HepG2 (cell line): ENCODE measurements around the gene WNT7B. TPM values are rescaled to one million over a fixed set of nuclear protein-coding genes. Genes with fewer than 3 reads are reported as not detected.

Source experiments
- ATAC-seq: fragments of 200-7000 bp; cut with Tn5 transposase; 3 replicates; pipeline ENCODE4 v1.9.1; 2020; ENCODE audit warnings: mild to moderate bottlenecking, moderate library complexity
- BruUV-seq: library from RNA; stranded (reverse); fragments of 400-500 nt; replicated peaks from 2 replicates; lab custom pipeline; 2021; lab: Mats Ljungman, UMichigan
- CTCF ChIA-PET: fragments of 300-600 bp; formaldehyde crosslinking; extraction: SDS; loops from one replicate; lab custom pipeline; 2021; ENCODE audit warnings: low total read pairs, inconsistent platforms, low intra/inter-chr PET ratio; lab: Yijun Ruan, JAX
- POLR2A ChIA-PET: fragments of 350-600 bp; sonication (Branson Sonifier 250); formaldehyde crosslinking; loops from one replicate; lab custom pipeline; 2020; ENCODE audit warnings: antibody characterized with exemption, inconsistent platforms; lab: Yijun Ruan, JAX
- DNase-seq: peaks from one replicate; pipeline ENCODE4 v3.0.0-alpha.2; 2015; ENCODE audit warnings: low spot score
- FAIRE-seq: peaks from 3 replicates; lab custom pipeline; 2011; peaks lifted over from hg19 to GRCh38; lab: Jason Lieb, UNC
- H2AFZ ChIP-seq: one replicate; pipeline ENCODE4 v1.6.1; 2011; ENCODE audit warnings: low read length, inconsistent platforms
- H3K27ac ChIP-seq: fragments of 300-600 bp; 3 replicates; pipeline ENCODE4 v1.8.0; 2011; ENCODE audit warnings: mixed run types, mild to moderate bottlenecking, mixed read lengths, low read length, inconsistent platforms; ENCODE audit not compliant: insufficient read depth; ENCODE audit errors: extremely low read length
- H3K27me3 ChIP-seq, 2 experiments: fragments of 200-600 bp in 1 of 2; 2 replicates in 1 of 2; 3 replicates in 1 of 2; pipeline versions ENCODE4 v1.6.0 to v1.8.0; 2011; ENCODE audit warnings: low read length in 2 of 2, mild to moderate bottlenecking in 2 of 2, moderate library complexity in 2 of 2, inconsistent platforms in 1 of 2; ENCODE audit not compliant: insufficient read depth in 2 of 2, control insufficient read depth in 1 of 2
- H3K36me3 ChIP-seq, 2 experiments: fragments of 200-600 bp in 1 of 2; replicated peaks in 1 of 2; 2 replicates in 1 of 2; 3 replicates in 1 of 2; pipeline versions ENCODE4 v1.5.1 to v1.8.0; 2011; ENCODE audit warnings: low read length in 2 of 2, inconsistent platforms in 1 of 2; ENCODE audit not compliant: insufficient read depth in 2 of 2, control insufficient read depth in 1 of 2
- H3K4me1 ChIP-seq: 2 replicates; pipeline ENCODE4 v1.5.1; 2012; ENCODE audit warnings: low read length, inconsistent platforms; ENCODE audit not compliant: insufficient read depth
- H3K4me2 ChIP-seq: 2 replicates; pipeline ENCODE4 v1.6.0; 2011; ENCODE audit warnings: low read depth, low read length, inconsistent platforms
- H3K4me3 ChIP-seq, 3 experiments: fragments of 200-600 bp in 1 of 3; sonication (generic), shearing (Covaris generic) in 1 of 3; replicated peaks in 1 of 3; 2 replicates each; pipeline ENCODE4 v1.5.1; 2011 to 2016; ENCODE audit warnings: low read length in 3 of 3, inconsistent platforms in 2 of 3, low read depth in 2 of 3, mild to moderate bottlenecking in 2 of 3, control low read depth in 1 of 3, mixed read lengths in 1 of 3; ENCODE audit not compliant: insufficient read depth in 1 of 3
- H3K79me2 ChIP-seq: one replicate; pipeline ENCODE4 v1.6.1; 2011; ENCODE audit warnings: low read length, inconsistent platforms; ENCODE audit not compliant: insufficient read depth
- H3K9ac ChIP-seq: 2 replicates; pipeline ENCODE4 v1.6.0; 2011; ENCODE audit warnings: mild to moderate bottlenecking, low read depth, low read length, inconsistent platforms; ENCODE audit not compliant: insufficient read depth
- H3K9me3 ChIP-seq: 2 replicates; pipeline ENCODE4 v1.5.1; 2012; ENCODE audit warnings: mild to moderate bottlenecking, low read length
- H4K20me1 ChIP-seq: 2 replicates; pipeline ENCODE4 v1.6.0; 2011; ENCODE audit warnings: inconsistent platforms, mild to moderate bottlenecking, low read length, moderate library complexity; ENCODE audit not compliant: insufficient read depth
- ARID3A ChIP-seq: IDR thresholded peaks from 2 replicates; pipeline ENCODE4 v1.6.1; 2012; ENCODE audit warnings: low read depth, low read length, improper control_type of control experiment
- ATF7-NPFF ChIP-seq: sonication (generic); formaldehyde crosslinking; IDR thresholded peaks from 2 replicates; pipeline ENCODE4 v1.8.1; 2023; ENCODE audit warnings: mild to moderate bottlenecking, low read depth, missing genetic modification reagents, moderate library complexity
- BORCS8-MEF2B ChIP-seq: sonication (generic); formaldehyde crosslinking; IDR thresholded peaks from 2 replicates; pipeline ENCODE4 v1.8.0; 2022; ENCODE audit warnings: mild to moderate bottlenecking, missing genetic modification reagents
- CBX1 ChIP-seq: IDR thresholded peaks from one replicate; pipeline ENCODE4 v1.6.1; 2016; ENCODE audit warnings: antibody characterized with exemption, low read depth
- ELF3 ChIP-seq: IDR thresholded peaks from 2 replicates; pipeline ENCODE4 v1.6.1; 2016; ENCODE audit warnings: missing genetic modification reagents, missing compliant biosample characterization
- ELF4 ChIP-seq: sonication (generic); formaldehyde crosslinking; IDR thresholded peaks from 2 replicates; pipeline ENCODE4 v1.5.0; 2020; ENCODE audit warnings: missing genetic modification reagents, mild to moderate bottlenecking, moderate library complexity, borderline replicate concordance
- KDM4B ChIP-seq: sonication (generic); formaldehyde crosslinking; IDR thresholded peaks from 2 replicates; pipeline ENCODE4 v1.4.0; 2020; ENCODE audit warnings: missing genetic modification reagents
- KLF12 ChIP-seq: sonication (generic); formaldehyde crosslinking; IDR thresholded peaks from 2 replicates; pipeline ENCODE4 v1.4.0; 2020; ENCODE audit warnings: missing genetic modification reagents, borderline replicate concordance
- MAF1 ChIP-seq: sonication (generic); formaldehyde crosslinking; IDR thresholded peaks from 2 replicates; pipeline ENCODE4 v1.5.0; 2020; ENCODE audit warnings: missing genetic modification reagents, borderline replicate concordance
- NFKBIZ ChIP-seq: IDR thresholded peaks from 2 replicates; pipeline ENCODE4 v1.6.1; 2018; ENCODE audit warnings: missing genetic modification reagents, missing compliant biosample characterization
- PHF20 ChIP-seq: sonication (generic); formaldehyde crosslinking; IDR thresholded peaks from 2 replicates; pipeline ENCODE4 v1.5.0; 2020; ENCODE audit warnings: mild to moderate bottlenecking, missing genetic modification reagents
- RBM39 ChIP-seq: fragments of 200-400 bp; formaldehyde crosslinking; IDR thresholded peaks from one replicate; pipeline ENCODE4 v1.6.1; 2018; ENCODE audit warnings: antibody characterized with exemption, mild to moderate bottlenecking, low read depth, low read length; ENCODE audit not compliant: poor library complexity, severe bottlenecking
- ZBTB7A ChIP-seq: sonication (generic); formaldehyde crosslinking; IDR thresholded peaks from 2 replicates; pipeline ENCODE4 v1.8.0; 2022; ENCODE audit warnings: mild to moderate bottlenecking, missing genetic modification reagents
- ZNF274 ChIP-seq: sonication (generic); formaldehyde crosslinking; IDR thresholded peaks from 2 replicates; pipeline ENCODE4 v1.5.1; 2020; ENCODE audit warnings: mild to moderate bottlenecking, missing genetic modification reagents
- ZNF468 ChIP-seq: sonication (generic); formaldehyde crosslinking; IDR thresholded peaks from 2 replicates; pipeline ENCODE4 v1.8.0; 2022; ENCODE audit warnings: mild to moderate bottlenecking, moderate library complexity, missing genetic modification reagents
- ZNF580 ChIP-seq: IDR thresholded peaks from 2 replicates; pipeline ENCODE4 v1.6.1; 2016; ENCODE audit warnings: low read depth, borderline replicate concordance
- WGBS: methylation state at CpG from one replicate; pipeline ENCODE4 v1.1.6; 2017; ENCODE audit warnings: low lambda C conversion rate; 5-methylcytosine and 5-hydroxymethylcytosine counted together
- in situ Hi-C: cut with HindIII; loops from 2 replicates; pipeline ENCODE4 v1.10.0; 2017; ENCODE audit warnings: low pct_unique_long_range_greater_than_20kb; ENCODE audit not compliant: extremely low pct_ligation_motif_present
- intact Hi-C: fragments of 100-400 bp; cut with micrococcal nuclease; formaldehyde crosslinking; loops from one replicate; pipeline ENCODE4 v1.10.0; 2022; ENCODE audit not compliant: unreplicated experiment
- polyA plus RNA-seq, 8 experiments: library from polyadenylated mRNA; depleted of rRNA in 3 of 8; stranded (reverse) in 7 of 8; unstranded in 1 of 8; fragments of >200 nt; fragmentation: Illumina TruSeq in 4 of 8; extraction: Trizol in 4 of 8; gene quantifications; 2 replicates each; pipeline versions ENCODE4 v1.2.1 to v1.2.3, GENCODE V29; 2011 to 2016; ENCODE audit warnings: low read depth in 4 of 8, missing spikeins in 1 of 8, mixed read lengths in 1 of 8; ENCODE audit not compliant: insufficient read depth in 1 of 8
- total RNA-seq, 5 experiments: library from RNA; depleted of rRNA; stranded (reverse); fragments of >200 nt; fragmentation: Illumina TruSeq; extraction: Trizol; gene quantifications; 2 replicates each; pipeline ENCODE4 v1.2.3, GENCODE V29; 2016; ENCODE audit warnings: low read depth in 1 of 5
- TF ChIP-seq, protein P1 (sequence below): IDR thresholded peaks from 2 replicates; pipeline ENCODE4 v1.6.1; 2016; ENCODE audit warnings: low read depth, missing genetic modification reagents, missing compliant biosample characterization

WNT7B gene
- total and polyA plus RNA-seq, 2 of the 13 experiments (the other 11 are each of a cell fraction or from before 2014, with no cell fraction given), result 0.09 TPM; not detected in 1

- TF ChIP-seq, protein P1, sequence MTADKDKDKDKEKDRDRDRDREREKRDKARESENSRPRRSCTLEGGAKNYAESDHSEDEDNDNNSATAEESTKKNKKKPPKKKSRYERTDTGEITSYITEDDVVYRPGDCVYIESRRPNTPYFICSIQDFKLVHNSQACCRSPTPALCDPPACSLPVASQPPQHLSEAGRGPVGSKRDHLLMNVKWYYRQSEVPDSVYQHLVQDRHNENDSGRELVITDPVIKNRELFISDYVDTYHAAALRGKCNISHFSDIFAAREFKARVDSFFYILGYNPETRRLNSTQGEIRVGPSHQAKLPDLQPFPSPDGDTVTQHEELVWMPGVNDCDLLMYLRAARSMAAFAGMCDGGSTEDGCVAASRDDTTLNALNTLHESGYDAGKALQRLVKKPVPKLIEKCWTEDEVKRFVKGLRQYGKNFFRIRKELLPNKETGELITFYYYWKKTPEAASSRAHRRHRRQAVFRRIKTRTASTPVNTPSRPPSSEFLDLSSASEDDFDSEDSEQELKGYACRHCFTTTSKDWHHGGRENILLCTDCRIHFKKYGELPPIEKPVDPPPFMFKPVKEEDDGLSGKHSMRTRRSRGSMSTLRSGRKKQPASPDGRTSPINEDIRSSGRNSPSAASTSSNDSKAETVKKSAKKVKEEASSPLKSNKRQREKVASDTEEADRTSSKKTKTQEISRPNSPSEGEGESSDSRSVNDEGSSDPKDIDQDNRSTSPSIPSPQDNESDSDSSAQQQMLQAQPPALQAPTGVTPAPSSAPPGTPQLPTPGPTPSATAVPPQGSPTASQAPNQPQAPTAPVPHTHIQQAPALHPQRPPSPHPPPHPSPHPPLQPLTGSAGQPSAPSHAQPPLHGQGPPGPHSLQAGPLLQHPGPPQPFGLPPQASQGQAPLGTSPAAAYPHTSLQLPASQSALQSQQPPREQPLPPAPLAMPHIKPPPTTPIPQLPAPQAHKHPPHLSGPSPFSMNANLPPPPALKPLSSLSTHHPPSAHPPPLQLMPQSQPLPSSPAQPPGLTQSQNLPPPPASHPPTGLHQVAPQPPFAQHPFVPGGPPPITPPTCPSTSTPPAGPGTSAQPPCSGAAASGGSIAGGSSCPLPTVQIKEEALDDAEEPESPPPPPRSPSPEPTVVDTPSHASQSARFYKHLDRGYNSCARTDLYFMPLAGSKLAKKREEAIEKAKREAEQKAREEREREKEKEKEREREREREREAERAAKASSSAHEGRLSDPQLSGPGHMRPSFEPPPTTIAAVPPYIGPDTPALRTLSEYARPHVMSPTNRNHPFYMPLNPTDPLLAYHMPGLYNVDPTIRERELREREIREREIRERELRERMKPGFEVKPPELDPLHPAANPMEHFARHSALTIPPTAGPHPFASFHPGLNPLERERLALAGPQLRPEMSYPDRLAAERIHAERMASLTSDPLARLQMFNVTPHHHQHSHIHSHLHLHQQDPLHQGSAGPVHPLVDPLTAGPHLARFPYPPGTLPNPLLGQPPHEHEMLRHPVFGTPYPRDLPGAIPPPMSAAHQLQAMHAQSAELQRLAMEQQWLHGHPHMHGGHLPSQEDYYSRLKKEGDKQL, result no peak
- TF ChIP-seq BORCS8-MEF2B (CRISPR knock-in tag) (no peak), ATF7-NPFF (CRISPR knock-in tag) (no peak)
These were observed 83.4 kb downstream of the WNT7B start (continued) for GRCh38 chr22:45893516-45893915.

- in situ Hi-C loops, result no loop called here
- Histone ChIP-seq H3K36me3 (no peaks in the 10 kb centered on the region), H3K27ac (no peak overlapping the region), H3K4me1 (no peaks in the 10 kb centered on the region), H3K79me2 (no peaks in the 10 kb centered on the region), H3K27me3 (peaks cover 7 to 67% of the 10 kb centered on the region in 2 experiments; a peak in 4 of 5 replicates), H3K9me3 (no peaks in the 10 kb centered on the region), H3K4me2 (no peak overlapping the region), H2AFZ (no peak overlapping the region), H3K4me3 (no peak overlapping the region), H4K20me1 (no peaks in the 10 kb centered on the region), H3K9ac (no peak overlapping the region)
- WGBS, result 0% methylated on average over 1 of the region's 16 CpGs
- CTCF ChIA-PET, result no interaction called here
- intact Hi-C loops, result no loop called here
- BruUV-seq, result no TSS peak
- ATAC-seq (no peak), FAIRE-seq (no peak), DNase-seq (no peak)
- POLR2A ChIA-PET, result no interaction called here
- no peak for TF ChIP-seq NFKBIZ
- TF ChIP-seq ZNF580 (CRISPR knock-in tag), result no peak
- no peak for TF ChIP-seq ARID3A
- TF ChIP-seq KDM4B (CRISPR knock-in tag), result no peak
- no peak for TF ChIP-seq PHF20 (CRISPR knock-in tag)
- TF ChIP-seq KLF12 (CRISPR knock-in tag), result no peak
- TF ChIP-seq CBX1, result no peak
- no peak for TF ChIP-seq ELF4 (CRISPR knock-in tag)
- TF ChIP-seq ZNF274, result no peak
- no peak for TF ChIP-seq ELF3 (CRISPR knock-in tag)
- TF ChIP-seq MAF1 (CRISPR knock-in tag), result no peak
- TF ChIP-seq RBM39, result no peak
- no peak for TF ChIP-seq ZBTB7A
- TF ChIP-seq ZNF468 (CRISPR knock-in tag), result no peak
These were observed 84.1 kb downstream of the WNT7B start for GRCh38 chr22:45892681-45893461.
